ENCODE data around the gene USP53. TPM values are rescaled to one million over a fixed set of nuclear protein-coding genes. Genes with fewer than 3 reads are reported as not detected.

USP53 gene
- total and polyA plus RNA-seq, 2 experiments from 2014 or later: 17.1 to 27.7 TPM

- no peak for TF ChIP-seq ZNF462 (CRISPR knock-in tag; IDR thresholded peaks at IDR 0.05)
Measured at GRCh38 chr4:119211867-119212233, 663 bp upstream of the USP53 start (continued).

- DNase-seq (ENCODE audit: low spot score) (peak; percentile 90), ATAC-seq (peak; percentile 76)
- Histone ChIP-seq H3K4me3 (peak overlapping the region; percentile 76), H4K20me1 (replicated peaks; ENCODE audit: insufficient read depth) (no peaks in the 10 kb centered on the region), H3K4me1 (ENCODE audit: insufficient read depth) (peaks cover 22% of the 10 kb centered on the region), H3F3A (replicated peaks; ENCODE audit: low read depth) (no peaks in the 10 kb centered on the region), H3K27ac (ENCODE audit: low read depth) (peak overlapping the region; percentile 94), H3K9me2 (ENCODE audit: insufficient read depth) (no peaks in the 10 kb centered on the region), H3K4me2 (peak overlapping the region; percentile 88), H3K79me2 (replicated peaks; ENCODE audit: insufficient read depth) (peaks cover 40% of the 10 kb centered on the region), H2AFZ (no peak overlapping the region), H3K27me3 (ENCODE audit: insufficient read depth) (no peaks in the 10 kb centered on the region), H3K36me3 (ENCODE audit: insufficient read depth) (no peaks in the 10 kb centered on the region; the same call in 1 of the 2 replicates)
- H3K27ac Mint-ChIP-seq: peak overlapping the region; percentile 96
- peak overlapping the region; percentile 94 for H3K4me3 Mint-ChIP-seq
- peaks cover 9% of the 10 kb centered on the region for H3K27me3 Mint-ChIP-seq (ENCODE audit: insufficient read depth, low read depth, poor library complexity)
- H3K9me3 Mint-ChIP-seq: no peaks in the 10 kb centered on the region
- H3K36me3 Mint-ChIP-seq (ENCODE audit: low read depth): peaks cover 8% of the 10 kb centered on the region; the same call in 1 of the 3 replicates
- peaks cover 23% of the 10 kb centered on the region for H3K4me1 Mint-ChIP-seq
- peak; percentile 43; the same call in 1 of the 2 replicates for TF ChIP-seq CREB1 (CRISPR knock-in tag; IDR thresholded peaks at IDR 0.05; ENCODE audit: low read depth)
- TF ChIP-seq JUNB (IDR thresholded peaks at IDR 0.05; ENCODE audit: unreplicated experiment): no peak
- TF ChIP-seq ETS1 (IDR thresholded peaks at IDR 0.05): no peak
- peak; percentile 37 to 49 for TF ChIP-seq CTCF (conservative IDR thresholded peaks at IDR 0.05; ENCODE audit: low read depth in 2 of 2)
- TF ChIP-seq POLR2AphosphoS5 (IDR thresholded peaks at IDR 0.05; ENCODE audit: low read depth): peak; percentile 11; the same call in 1 of the 2 replicates
Measured at GRCh38 chr4:119212964-119213606, 572 bp downstream of the USP53 start.

All from GM23338 (cell line).